DMS79 (cell line): ENCODE measurements around the gene ZYX.

Experiments
- DNase-seq: peaks from one replicate; lab custom pipeline; 2025; lab: John Stamatoyannopoulos, UW

Gene ZYX

DNA sequence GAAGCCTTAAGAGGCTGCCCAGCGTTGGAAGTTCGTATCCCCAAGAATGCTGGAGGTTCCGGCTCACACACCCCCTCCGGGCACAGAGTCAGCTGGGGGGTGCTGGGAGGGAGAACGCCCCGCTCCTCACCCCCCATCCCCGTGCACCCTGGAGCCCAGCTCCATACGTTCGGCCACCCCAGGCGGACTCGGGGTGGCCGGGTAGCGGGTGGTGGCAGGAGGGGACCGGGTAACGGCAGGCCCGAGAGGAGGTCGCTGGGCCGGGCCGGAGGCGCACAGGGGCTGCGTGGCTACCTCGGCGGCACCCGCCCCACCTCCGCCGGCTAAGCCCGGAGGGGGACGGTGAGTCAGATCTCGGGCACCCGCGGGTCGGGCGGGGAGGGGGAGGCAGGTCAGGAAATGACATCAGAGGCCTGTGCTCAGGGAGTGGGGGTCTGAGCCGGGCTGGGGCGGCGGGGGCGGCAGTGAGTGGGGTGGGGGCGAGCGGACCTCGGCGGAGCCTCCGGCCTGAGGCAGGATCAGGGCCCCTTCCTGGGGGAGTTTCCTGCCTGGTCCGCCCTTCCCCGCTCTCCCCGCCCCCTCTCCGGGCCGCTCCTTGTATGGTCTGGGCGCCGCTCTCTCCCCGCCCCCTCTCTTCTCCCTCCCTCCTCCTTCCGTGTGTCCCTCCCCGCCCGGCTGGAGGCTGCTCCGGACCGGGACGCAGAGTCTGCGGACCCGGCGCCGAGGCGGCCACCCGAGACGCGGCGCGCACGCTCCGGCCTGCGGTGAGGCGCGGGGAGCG, at the start of gene ZYX:
ZYX (plus strand) TSS at position 700 of the 781 bp plus-strand sequence. CDS start 227 bp downstream, outside the sequence.
- peak; percentile 49 for DNase-seq

DNA sequence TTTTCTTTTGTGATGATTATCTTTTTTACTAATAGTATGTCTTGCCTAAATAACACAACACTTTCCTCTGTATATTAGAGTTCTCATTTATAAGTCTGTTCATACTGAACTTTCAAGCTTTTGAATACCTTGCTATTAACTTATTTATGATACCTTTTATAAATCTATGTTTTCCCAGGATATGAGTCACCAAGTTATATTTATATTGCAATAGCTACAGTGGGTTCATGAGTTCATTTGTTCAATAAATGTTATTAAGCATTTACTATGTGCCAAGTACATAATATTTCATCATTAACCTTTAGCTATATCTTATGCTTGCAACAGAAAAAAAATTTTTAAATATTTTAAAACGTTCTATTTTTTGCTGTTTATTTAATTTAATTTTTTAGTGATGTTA, 46.9 kb upstream of the ZYX start:
- no peak for DNase-seq

- no peak for DNase-seq
Observed at GRCh38 chr7:143337216-143337615, 43.9 kb upstream of the ZYX start.

DNA sequence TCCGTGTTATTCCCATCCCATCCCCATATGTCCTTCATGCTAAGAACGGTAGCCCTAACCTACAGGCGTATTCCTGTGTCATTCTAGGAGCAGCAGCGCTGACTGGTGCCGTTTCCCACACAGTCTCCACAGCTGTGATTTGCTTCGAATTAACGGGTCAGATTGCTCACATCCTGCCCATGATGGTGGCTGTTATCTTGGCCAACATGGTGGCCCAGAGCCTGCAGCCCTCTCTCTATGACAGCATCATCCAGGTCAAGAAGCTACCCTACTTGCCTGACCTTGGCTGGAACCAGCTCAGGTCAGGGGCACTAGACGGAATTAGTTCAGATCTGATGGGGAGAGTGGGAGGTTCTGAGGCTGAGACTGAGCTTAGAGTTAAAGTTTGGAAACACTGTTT, 39.3 kb upstream of the ZYX start:
- no peak for DNase-seq

DNA sequence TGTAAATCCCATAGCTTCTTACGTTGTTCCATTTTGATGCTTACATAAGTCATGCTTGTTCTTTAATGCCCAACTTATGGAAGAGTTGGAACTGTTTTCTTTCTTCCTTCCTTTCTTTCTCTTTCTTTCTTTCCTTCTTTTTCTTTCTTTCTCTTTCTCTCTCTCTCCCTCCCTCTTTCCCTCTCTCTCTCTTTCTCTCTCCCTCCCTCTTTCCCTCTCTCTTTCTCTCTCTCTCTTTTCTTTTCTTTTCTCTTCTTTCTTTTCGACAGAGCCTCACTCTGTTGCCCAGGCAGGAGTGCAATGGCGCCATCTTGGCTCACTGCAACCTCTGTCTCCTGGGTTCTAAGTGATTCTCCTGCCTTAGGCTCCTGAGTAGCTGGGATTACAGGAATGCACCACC, 37.5 kb upstream of the ZYX start:
- no peak for DNase-seq

GRCh38 chr7:143345428-143345900, 35.7 kb upstream of the ZYX start:
- peak; percentile 24 for DNase-seq

- no peak for DNase-seq
Observed at GRCh38 chr7:143346018-143346417, 35.1 kb upstream of the ZYX start.

- no peak for DNase-seq
Observed at GRCh38 chr7:143347950-143348349, 33.2 kb upstream of the ZYX start.

DNA sequence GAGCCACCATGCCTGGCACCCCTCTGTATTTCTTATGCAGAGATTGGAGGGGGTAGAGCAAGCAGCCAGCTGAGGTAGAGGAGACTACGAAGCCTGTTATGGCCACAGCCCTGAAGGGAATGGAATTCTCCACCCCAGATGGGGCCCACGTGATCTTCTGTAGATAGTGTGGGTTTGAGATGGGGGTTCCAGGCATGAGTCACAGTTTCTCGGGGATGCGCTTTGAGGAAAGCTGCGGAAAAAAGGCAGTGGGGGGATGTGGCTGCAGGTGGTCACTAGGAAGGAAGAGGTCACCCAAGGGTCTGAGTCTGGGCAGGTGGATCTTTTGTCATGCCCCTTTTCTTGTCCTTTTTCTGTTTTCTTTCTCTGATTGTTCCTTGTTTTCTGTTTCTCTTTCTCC, 30.1 kb upstream of the ZYX start:
- DNase-seq: no peak

- no peak for DNase-seq
Observed at GRCh38 chr7:143351574-143351973, 29.6 kb upstream of the ZYX start.

DNA sequence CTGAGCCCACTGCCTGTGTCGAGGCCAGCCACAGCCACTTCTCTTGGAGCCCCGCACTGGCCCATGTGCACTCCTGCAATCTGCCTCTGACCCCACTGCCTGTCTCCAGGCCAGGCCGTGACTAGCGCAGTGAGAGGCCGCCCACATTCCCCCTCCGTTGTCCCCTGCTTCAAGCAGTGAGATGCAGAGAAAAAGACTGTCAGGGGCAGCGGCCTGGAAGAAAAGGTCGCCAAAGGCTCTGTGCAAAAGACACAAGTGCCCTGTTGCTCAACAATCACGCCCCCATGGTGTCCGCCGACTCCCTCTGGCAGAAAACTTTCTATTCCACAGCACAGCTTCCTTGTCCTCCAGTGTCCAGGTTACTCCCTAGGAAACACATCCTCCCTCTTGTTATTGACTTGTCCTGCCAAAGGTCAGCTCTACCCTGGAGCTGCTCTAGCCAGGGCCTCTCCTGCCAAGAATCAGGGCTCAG, 28.6 kb upstream of the ZYX start:
- DNase-seq: no peak

- no peak for DNase-seq
Observed at GRCh38 chr7:143354376-143354775, 26.8 kb upstream of the ZYX start.

- DNase-seq: no peak
Observed at GRCh38 chr7:143354965-143355364, 26.2 kb upstream of the ZYX start.

DNA sequence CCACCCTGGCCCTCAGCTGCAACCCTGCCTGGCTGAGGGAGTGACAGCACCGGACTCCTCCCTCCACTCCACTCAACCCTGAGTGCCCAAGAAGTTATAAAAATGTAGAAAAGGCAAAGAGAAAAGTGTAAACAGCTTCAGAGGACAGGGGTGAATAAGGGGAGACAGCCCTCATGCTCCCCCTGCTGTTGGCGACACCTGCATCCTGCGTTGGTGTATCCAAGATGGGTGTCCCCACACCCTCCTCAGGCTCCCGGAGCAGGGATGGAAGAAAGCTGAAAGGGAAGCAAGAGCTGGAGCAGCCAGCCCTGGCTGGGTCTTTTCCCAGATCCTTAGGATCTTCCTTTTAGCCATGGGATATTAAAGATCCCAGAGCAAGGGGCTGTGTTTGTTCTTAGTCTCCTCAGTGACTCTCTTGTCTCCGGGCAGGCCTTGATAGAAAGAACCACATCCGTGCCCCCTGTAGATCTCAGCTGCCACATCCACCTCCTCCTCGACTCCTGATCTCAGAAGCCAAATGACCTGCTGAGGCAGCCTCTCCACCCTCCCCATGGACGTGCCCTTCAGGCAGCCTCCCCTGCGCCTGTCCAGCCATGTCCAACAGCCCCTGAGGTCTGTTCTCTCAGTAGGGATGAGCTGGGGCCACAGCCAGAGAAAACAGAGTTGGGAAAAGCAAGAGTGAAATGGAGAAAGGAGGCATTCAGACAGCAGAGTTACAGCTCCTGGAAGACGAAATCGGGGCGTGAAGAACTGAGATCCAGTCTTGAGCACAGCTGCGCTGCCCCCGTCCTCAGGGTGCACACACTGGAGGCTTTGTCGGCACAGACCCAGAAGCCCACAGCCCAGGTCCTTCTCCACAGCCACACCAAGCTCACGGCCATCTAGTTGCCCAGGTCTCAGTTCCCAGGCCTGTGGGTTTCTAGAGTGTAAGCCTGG, 25.4 kb upstream of the ZYX start:
- DNase-seq: no peak

DNA sequence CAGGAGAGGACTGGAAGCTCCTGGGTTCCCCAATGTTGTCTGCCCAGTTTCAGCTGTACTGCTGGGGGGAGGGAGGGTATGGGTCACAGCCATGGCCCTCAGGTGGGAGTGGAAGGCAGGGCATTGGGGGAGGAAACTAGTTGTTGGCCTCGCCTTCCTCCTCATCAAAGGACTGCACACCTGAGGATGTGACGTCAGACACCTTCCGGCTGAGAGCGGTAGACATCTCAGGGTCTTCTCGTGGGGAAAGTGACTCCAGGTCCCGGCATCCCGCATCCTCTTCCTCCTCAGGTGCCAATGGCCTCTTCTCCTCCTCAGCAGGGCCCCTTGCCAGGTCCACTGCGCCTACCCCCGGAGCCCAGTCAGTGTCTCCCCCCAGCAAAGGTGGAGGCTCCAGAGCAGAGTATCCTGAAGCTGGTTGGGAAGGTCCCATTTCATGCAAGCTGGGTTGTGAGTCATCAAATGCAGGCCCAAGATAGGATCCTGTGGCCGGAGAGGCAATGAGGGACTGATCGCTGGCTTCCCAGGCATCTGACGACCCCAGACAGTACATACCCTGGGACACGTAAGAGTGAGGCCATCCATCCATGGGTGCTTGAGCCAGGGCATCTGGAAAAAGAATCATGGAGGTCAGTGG, 24.6 kb upstream of the ZYX start:
- DNase-seq: no peak

DNA sequence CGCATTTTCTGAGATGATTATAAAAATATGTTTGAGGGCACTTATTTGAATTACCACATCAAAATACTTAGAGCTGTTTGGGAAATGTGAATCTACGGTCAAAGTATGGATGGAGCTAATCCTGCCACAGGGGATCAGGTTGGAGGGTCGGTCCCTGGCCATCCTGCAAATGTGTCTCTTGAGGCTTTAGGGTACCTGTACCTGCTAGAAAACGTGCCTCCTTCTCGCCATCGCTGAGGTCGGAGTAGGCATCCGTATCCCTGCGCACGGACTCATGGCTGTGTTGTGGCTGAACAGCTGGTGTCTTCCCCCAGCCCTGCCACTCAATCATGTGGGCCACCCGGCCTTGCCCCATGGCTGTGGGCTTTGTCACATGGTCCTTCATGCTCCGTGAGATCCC, 22.5 kb upstream of the ZYX start:
- DNase-seq: no peak

DNA sequence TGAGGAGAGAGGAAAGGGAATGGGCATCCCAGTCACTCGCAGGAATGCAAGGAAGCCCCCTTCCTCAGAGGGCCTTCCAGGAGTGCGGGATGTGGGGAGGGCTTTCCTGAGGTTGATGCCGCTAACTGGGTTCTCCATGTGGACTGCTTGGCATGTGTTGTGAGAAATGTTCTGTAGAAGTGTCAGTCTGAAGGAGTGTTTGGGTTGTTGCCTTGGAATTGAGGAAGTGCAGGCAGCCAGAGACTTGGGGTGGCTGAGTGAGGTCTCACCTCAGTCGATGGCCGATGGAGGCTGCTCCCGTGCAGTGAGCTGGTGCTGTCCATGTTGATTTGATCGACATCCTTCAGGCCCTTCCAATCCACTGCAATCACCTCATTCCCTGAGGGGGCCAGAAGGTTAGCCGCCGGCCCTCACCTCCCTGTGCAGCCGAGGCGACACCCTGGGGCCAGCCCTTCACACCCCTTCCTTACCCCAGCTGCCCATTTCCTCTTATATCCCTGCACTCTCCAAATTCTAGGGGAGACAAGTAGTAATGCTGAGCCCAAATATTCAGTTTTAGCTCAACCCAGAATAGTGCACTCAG, 21.3 kb upstream of the ZYX start:
- DNase-seq: no peak

- DNase-seq: peak; percentile 4
Observed at GRCh38 chr7:143360788-143361551, 20.2 kb upstream of the ZYX start.

- DNase-seq: no peak
Observed at GRCh38 chr7:143361552-143362130, 19.5 kb upstream of the ZYX start.

DNA sequence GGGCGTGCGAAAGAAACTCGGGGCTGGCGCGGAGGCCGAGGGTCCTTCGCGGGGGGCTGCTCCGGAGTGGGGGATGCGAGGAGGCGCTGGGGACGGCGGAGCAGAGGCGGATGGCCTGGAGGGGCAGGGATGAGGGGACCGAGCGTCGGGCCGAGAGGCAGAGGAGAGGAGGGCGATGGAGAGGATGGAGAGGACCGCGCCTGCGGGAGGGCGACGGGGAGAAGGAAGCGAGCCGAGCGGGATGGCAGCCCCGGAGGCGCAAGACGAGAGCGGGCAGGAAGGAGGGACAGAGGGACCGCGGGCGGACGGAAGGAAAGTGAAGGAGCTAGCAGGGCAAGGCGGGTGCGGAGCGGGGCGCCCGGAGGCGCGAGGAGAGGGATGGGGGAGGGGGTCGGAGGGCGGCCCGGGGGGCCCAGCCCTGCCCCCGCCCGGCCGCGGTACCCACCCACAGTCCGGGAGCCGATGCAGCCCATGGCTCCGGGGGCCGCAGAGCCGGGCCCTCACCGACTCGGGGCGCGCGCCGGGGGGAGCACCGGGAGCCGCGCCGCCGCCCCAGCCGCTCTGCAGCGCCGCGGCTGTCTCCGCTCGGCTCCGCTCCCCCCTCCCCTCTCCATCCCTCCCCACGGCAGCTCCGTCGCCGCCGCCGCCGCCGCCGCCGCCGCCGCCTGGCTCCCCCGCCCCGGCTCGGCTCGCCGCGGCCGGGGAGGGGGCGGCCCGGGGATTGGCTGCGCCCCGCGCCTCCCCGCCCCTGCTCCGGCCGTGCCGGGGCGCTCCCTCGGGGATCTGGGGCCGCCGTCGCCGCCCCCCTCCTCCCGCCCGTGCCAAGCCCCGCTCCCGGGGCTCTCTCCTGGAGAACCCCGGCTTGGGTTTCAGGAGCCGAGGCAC, 18.8 kb upstream of the ZYX start, which contains the start of gene FAM131B:
FAM131B (minus strand) TSS at position 583 of the 885 bp plus-strand sequence; CDS start at position 473, 110 bp downstream.
- DNase-seq: no peak
